IMR-90 (cell line): ENCODE data around the gene IFNL1. TPM values are rescaled to one million over a fixed set of nuclear protein-coding genes. Genes with fewer than 3 reads are reported as not detected.

Experiments
- ATAC-seq: fragments of 200-7000 bp; cut with Tn5 transposase; 2 replicates; pipeline ENCODE4 v1.9.1; 2020; ENCODE audit warnings: low read depth, mild to moderate bottlenecking, moderate library complexity
- BruUV-seq: library from RNA; stranded (reverse); fragments of 400-500 nt; replicated peaks from 2 replicates; lab custom pipeline; 2021; lab: Mats Ljungman, UMichigan
- CTCF ChIA-PET: fragments of 300-600 bp; formaldehyde crosslinking; extraction: SDS; loops from one replicate; lab custom pipeline; 2021; ENCODE audit warnings: antibody characterized with exemption; lab: Yijun Ruan, JAX
- POLR2A ChIA-PET: fragments of 300-600 bp; sonication (Branson Sonifier 250); formaldehyde crosslinking; loops from one replicate; lab custom pipeline; 2022; ENCODE audit warnings: antibody characterized with exemption; ENCODE audit not compliant: unreplicated experiment; lab: Charles Lee
- DNase-seq: peaks from one replicate; pipeline ENCODE4 v3.0.0; 2013
- H2AFZ ChIP-seq: replicated peaks from 2 replicates; pipeline ENCODE3; 2013; ENCODE audit warnings: low read length, mild to moderate bottlenecking; ENCODE audit not compliant: poor library complexity
- H2AK5ac ChIP-seq: 2 replicates; pipeline ENCODE4 v1.6.1; 2013; ENCODE audit warnings: low read depth, low read length, inconsistent platforms
- H2AK9ac ChIP-seq: replicated peaks from 2 replicates; pipeline ENCODE3; 2013; ENCODE audit warnings: mild to moderate bottlenecking, low read depth, low read length, moderate library complexity; ENCODE audit not compliant: poor library complexity
- H2BK120ac ChIP-seq: 2 replicates; pipeline ENCODE4 v1.6.1; 2013; ENCODE audit warnings: low read depth, low read length, inconsistent platforms
- H2BK15ac ChIP-seq: 3 replicates; pipeline ENCODE4 v1.6.1; 2013; ENCODE audit warnings: low read depth, low read length, inconsistent platforms
- H2BK20ac ChIP-seq: 2 replicates; pipeline ENCODE4 v1.6.1; 2013; ENCODE audit warnings: low read depth, mild to moderate bottlenecking, inconsistent platforms, low read length, moderate library complexity
- H2BK5ac ChIP-seq: 2 replicates; pipeline ENCODE4 v1.6.1; 2013; ENCODE audit warnings: mild to moderate bottlenecking, low read depth, low read length, inconsistent platforms; ENCODE audit not compliant: poor library complexity, severe bottlenecking
- H3K14ac ChIP-seq: replicated peaks from 2 replicates; pipeline ENCODE4 v1.6.1; 2013; ENCODE audit warnings: low read depth, low read length, inconsistent platforms
- H3K18ac ChIP-seq: 2 replicates; pipeline ENCODE4 v1.6.1; 2013; ENCODE audit warnings: low read depth, low read length, control low read depth
- H3K23ac ChIP-seq: 2 replicates; pipeline ENCODE4 v1.6.1; 2013; ENCODE audit warnings: low read depth, low read length, inconsistent platforms
- H3K27ac ChIP-seq: 2 replicates; pipeline ENCODE4 v1.5.1; 2013; ENCODE audit warnings: mild to moderate bottlenecking, control low read depth, low read length; ENCODE audit not compliant: insufficient read depth
- H3K27me3 ChIP-seq: 2 replicates; pipeline ENCODE4 v1.6.1; 2013; ENCODE audit warnings: low read length; ENCODE audit not compliant: control insufficient read depth, insufficient read depth
- H3K36me3 ChIP-seq: 2 replicates; pipeline ENCODE4 v1.6.1; 2013; ENCODE audit warnings: low read length, mixed read lengths; ENCODE audit not compliant: control insufficient read depth, insufficient read depth
- H3K4ac ChIP-seq: 2 replicates; pipeline ENCODE4 v1.6.1; 2013; ENCODE audit warnings: low read depth, low read length, inconsistent platforms
- H3K4me1 ChIP-seq: 2 replicates; pipeline ENCODE4 v1.6.1; 2013; ENCODE audit warnings: low read length, mixed read lengths; ENCODE audit not compliant: control insufficient read depth, insufficient read depth
- H3K4me2 ChIP-seq: 2 replicates; pipeline ENCODE4 v1.6.1; 2013; ENCODE audit warnings: low read depth, mild to moderate bottlenecking, control low read depth, low read length, moderate library complexity
- H3K4me3 ChIP-seq: 2 replicates; pipeline ENCODE4 v1.5.1; 2013; ENCODE audit warnings: low read depth, mild to moderate bottlenecking, control low read depth, low read length, moderate library complexity; ENCODE audit not compliant: insufficient read depth
- H3K56ac ChIP-seq: 2 replicates; pipeline ENCODE4 v1.6.1; 2013; ENCODE audit warnings: low read length, inconsistent platforms; ENCODE audit not compliant: insufficient read depth; ENCODE audit errors: extremely low read depth
- H3K79me1 ChIP-seq, 2 experiments: 2 replicates each; pipeline ENCODE4 v1.6.1; 2013; ENCODE audit warnings: low read length in 2 of 2, inconsistent platforms in 1 of 2, low read depth in 1 of 2
- H3K9ac ChIP-seq: 2 replicates; pipeline ENCODE4 v1.6.1; 2013; ENCODE audit warnings: low read depth, low read length, control low read depth
- H3K9me1 ChIP-seq: 2 replicates; pipeline ENCODE4 v1.6.1; 2013; ENCODE audit warnings: low read length, inconsistent platforms; ENCODE audit not compliant: insufficient read depth
- H3K9me3 ChIP-seq: 2 replicates; pipeline ENCODE4 v1.6.1; 2013; ENCODE audit warnings: low read length; ENCODE audit not compliant: control insufficient read depth, insufficient read depth
- H4K20me1 ChIP-seq: 2 replicates; pipeline ENCODE4 v1.6.1; 2013; ENCODE audit warnings: low read length, inconsistent platforms; ENCODE audit not compliant: insufficient read depth
- H4K5ac ChIP-seq: 2 replicates; pipeline ENCODE4 v1.6.1; 2013; ENCODE audit warnings: mild to moderate bottlenecking, low read depth, low read length, control low read depth
- H4K8ac ChIP-seq, 2 experiments: 2 replicates each; pipeline ENCODE4 v1.6.1; 2013; ENCODE audit warnings: low read depth in 2 of 2, low read length in 2 of 2, control low read depth in 1 of 2, inconsistent platforms in 1 of 2
- H4K91ac ChIP-seq: 2 replicates; pipeline ENCODE4 v1.6.1; 2013; ENCODE audit warnings: low read depth, low read length, inconsistent platforms; ENCODE audit not compliant: insufficient read depth
- BHLHE40 ChIP-seq: fragments of 150-350 bp; IDR thresholded peaks from 2 replicates; pipeline ENCODE4 v1.6.1; 2016; ENCODE audit warnings: mild to moderate bottlenecking, low read depth, low read length
- CEBPB ChIP-seq: IDR thresholded peaks from 2 replicates; pipeline ENCODE4 v1.6.1; 2012; ENCODE audit warnings: low read depth, low read length, improper control_type of control experiment
- CHD1 ChIP-seq: IDR thresholded peaks from 2 replicates; pipeline ENCODE4 v1.6.1; 2012; ENCODE audit warnings: low read depth, low read length, improper control_type of control experiment
- FOS ChIP-seq: fragments of 150-350 bp; IDR thresholded peaks from 2 replicates; pipeline ENCODE4 v1.6.1; 2016; ENCODE audit warnings: low read depth, low read length
- MAFK ChIP-seq: IDR thresholded peaks from 2 replicates; pipeline ENCODE4 v1.6.1; 2012; ENCODE audit warnings: low read depth, low read length, improper control_type of control experiment
- MAZ ChIP-seq: IDR thresholded peaks from 2 replicates; pipeline ENCODE4 v1.6.1; 2012; ENCODE audit warnings: low read depth, mild to moderate bottlenecking, low read length, improper control_type of control experiment, moderate library complexity, borderline replicate concordance
- MXI1 ChIP-seq: IDR thresholded peaks from 2 replicates; pipeline ENCODE4 v1.6.1; 2012; ENCODE audit warnings: low read depth, mild to moderate bottlenecking, low read length, moderate library complexity, borderline replicate concordance
- NFE2L2 ChIP-seq: fragments of 150-350 bp; IDR thresholded peaks from 2 replicates; pipeline ENCODE4 v1.6.1; 2016; ENCODE audit warnings: low read depth, mild to moderate bottlenecking, low read length
- POLR2A ChIP-seq: IDR thresholded peaks from 2 replicates; pipeline ENCODE4 v1.6.1; 2012; ENCODE audit warnings: mild to moderate bottlenecking, low read depth, low read length
- RAD21 ChIP-seq: IDR thresholded peaks from 2 replicates; pipeline ENCODE4 v1.6.1; 2012; ENCODE audit warnings: low read length, improper control_type of control experiment
- RCOR1 ChIP-seq: IDR thresholded peaks from 2 replicates; pipeline ENCODE4 v1.6.1; 2012; ENCODE audit warnings: mild to moderate bottlenecking, low read length, improper control_type of control experiment; ENCODE audit not compliant: insufficient replicate concordance
- RFX5 ChIP-seq: IDR thresholded peaks from 2 replicates; pipeline ENCODE4 v1.8.0; 2012; ENCODE audit warnings: low read depth, mild to moderate bottlenecking, low read length, moderate library complexity
- SMC3 ChIP-seq: fragments of 150-350 bp; IDR thresholded peaks from 2 replicates; pipeline ENCODE4 v1.6.1; 2016; ENCODE audit warnings: low read depth, mild to moderate bottlenecking, antibody characterized with exemption, low read length, moderate library complexity
- WGBS, 2 experiments: methylation state at CpG; one replicate each; pipeline versions ENCODE4 v1.1.5 to v1.1.7; 2013; ENCODE audit warnings: missing lambda C conversion rate in 2 of 2; ENCODE audit not compliant: insufficient read length in 1 of 2; ENCODE audit errors: extremely low coverage in 2 of 2; 5-methylcytosine and 5-hydroxymethylcytosine counted together
- dilution Hi-C: fragments of 300-500 bp; cut with HindIII; formaldehyde crosslinking; loops from one replicate; pipeline ENCODE4 v1.14.3; 2018; ENCODE audit warnings: low sequenced_read_pairs; ENCODE audit not compliant: unreplicated experiment
- in situ Hi-C: fragments of 300-500 bp; cut with MboI; formaldehyde crosslinking; loops from 3 replicates; pipeline ENCODE4 v1.14.3; 2019; ENCODE audit warnings: low sequenced_read_pairs, inconsistent platforms, mixed read lengths
- intact Hi-C: fragments of 100-400 bp; cut with micrococcal nuclease; formaldehyde crosslinking; loops from 2 replicates; pipeline ENCODE4 v1.10.0; 2022
- polyA plus RNA-seq, 3 experiments: library from polyadenylated mRNA; depleted of rRNA; stranded (reverse); fragments of >200 nt; gene quantifications; 2 replicates each; pipeline ENCODE4 v1.2.3, GENCODE V29; 2012; ENCODE audit warnings: low replicate concordance in 1 of 3
- total RNA-seq: library from RNA; depleted of rRNA; stranded (reverse); fragments of >200 nt; gene quantifications from 2 replicates; pipeline ENCODE4 v1.2.3, GENCODE V29; 2012
- TF ChIP-seq, protein P1 (sequence below): fragments of 150-350 bp; IDR thresholded peaks from 2 replicates; pipeline ENCODE4 v1.6.1; 2016; ENCODE audit warnings: low read depth, mild to moderate bottlenecking, low read length, moderate library complexity, borderline replicate concordance
- TF ChIP-seq, protein P2 (sequence below): conservative IDR thresholded peaks from 2 replicates; pipeline ENCODE4 v1.5.1; 2012; ENCODE audit warnings: mild to moderate bottlenecking, low read depth, low read length, improper control_type of control experiment
- TF ChIP-seq, protein P3 (sequence below): fragments of 150-350 bp; IDR thresholded peaks from 2 replicates; pipeline ENCODE4 v1.6.1; 2017; ENCODE audit warnings: mild to moderate bottlenecking, antibody characterized with exemption, low read length, low read depth

IFNL1 gene
- total and polyA plus RNA-seq, 2 of the 4 experiments (the other 2 are of a cell fraction) = not detected

GRCh38 chr19:39335168-39335548, 39.0 kb downstream of the IFNL1 start:
- no peak overlapping the region for H2BK5ac ChIP-seq
- CTCF ChIA-PET = no interaction called here
- no CpG with 5 or more reads among the region's 6 CpGs for WGBS, 2 experiments
- no peak overlapping the region for H4K8ac ChIP-seq
- in situ Hi-C loops = no loop called here
- H3K14ac ChIP-seq = no peak overlapping the region
- H3K56ac ChIP-seq = no peak overlapping the region
- H3K18ac ChIP-seq = no peak overlapping the region
- H2AK5ac ChIP-seq = no peak overlapping the region
- H4K91ac ChIP-seq = no peak overlapping the region
- BruUV-seq = no TSS peak
- no peaks in the 10 kb centered on the region for H3K9me1 ChIP-seq
- no peaks in the 10 kb centered on the region; a peak in 1 of 4 replicates for H3K79me1 ChIP-seq
- H3K4ac ChIP-seq = no peak overlapping the region
- no peak overlapping the region for H3K9ac ChIP-seq
- H3K23ac ChIP-seq = no peak overlapping the region
- H2BK20ac ChIP-seq = no peak overlapping the region
- TF ChIP-seq CHD1 (no peak), MAZ (no peak), RFX5 (no peak), RCOR1 (no peak), MAFK (no peak), NFE2L2 (no peak), CEBPB (no peak), FOS (no peak), MXI1 (no peak), SMC3 (no peak), BHLHE40 (no peak), RAD21 (no peak), POLR2A (no peak)
- TF ChIP-seq, protein P1, sequence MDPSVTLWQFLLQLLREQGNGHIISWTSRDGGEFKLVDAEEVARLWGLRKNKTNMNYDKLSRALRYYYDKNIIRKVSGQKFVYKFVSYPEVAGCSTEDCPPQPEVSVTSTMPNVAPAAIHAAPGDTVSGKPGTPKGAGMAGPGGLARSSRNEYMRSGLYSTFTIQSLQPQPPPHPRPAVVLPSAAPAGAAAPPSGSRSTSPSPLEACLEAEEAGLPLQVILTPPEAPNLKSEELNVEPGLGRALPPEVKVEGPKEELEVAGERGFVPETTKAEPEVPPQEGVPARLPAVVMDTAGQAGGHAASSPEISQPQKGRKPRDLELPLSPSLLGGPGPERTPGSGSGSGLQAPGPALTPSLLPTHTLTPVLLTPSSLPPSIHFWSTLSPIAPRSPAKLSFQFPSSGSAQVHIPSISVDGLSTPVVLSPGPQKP = no peak
- TF ChIP-seq, protein P2, sequence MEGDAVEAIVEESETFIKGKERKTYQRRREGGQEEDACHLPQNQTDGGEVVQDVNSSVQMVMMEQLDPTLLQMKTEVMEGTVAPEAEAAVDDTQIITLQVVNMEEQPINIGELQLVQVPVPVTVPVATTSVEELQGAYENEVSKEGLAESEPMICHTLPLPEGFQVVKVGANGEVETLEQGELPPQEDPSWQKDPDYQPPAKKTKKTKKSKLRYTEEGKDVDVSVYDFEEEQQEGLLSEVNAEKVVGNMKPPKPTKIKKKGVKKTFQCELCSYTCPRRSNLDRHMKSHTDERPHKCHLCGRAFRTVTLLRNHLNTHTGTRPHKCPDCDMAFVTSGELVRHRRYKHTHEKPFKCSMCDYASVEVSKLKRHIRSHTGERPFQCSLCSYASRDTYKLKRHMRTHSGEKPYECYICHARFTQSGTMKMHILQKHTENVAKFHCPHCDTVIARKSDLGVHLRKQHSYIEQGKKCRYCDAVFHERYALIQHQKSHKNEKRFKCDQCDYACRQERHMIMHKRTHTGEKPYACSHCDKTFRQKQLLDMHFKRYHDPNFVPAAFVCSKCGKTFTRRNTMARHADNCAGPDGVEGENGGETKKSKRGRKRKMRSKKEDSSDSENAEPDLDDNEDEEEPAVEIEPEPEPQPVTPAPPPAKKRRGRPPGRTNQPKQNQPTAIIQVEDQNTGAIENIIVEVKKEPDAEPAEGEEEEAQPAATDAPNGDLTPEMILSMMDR = no peak
- TF ChIP-seq, protein P3, sequence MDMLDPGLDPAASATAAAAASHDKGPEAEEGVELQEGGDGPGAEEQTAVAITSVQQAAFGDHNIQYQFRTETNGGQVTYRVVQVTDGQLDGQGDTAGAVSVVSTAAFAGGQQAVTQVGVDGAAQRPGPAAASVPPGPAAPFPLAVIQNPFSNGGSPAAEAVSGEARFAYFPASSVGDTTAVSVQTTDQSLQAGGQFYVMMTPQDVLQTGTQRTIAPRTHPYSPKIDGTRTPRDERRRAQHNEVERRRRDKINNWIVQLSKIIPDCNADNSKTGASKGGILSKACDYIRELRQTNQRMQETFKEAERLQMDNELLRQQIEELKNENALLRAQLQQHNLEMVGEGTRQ = no peak
- H3K9me3 ChIP-seq = no peaks in the 10 kb centered on the region
- H2BK120ac ChIP-seq = no peak overlapping the region
- H3K27me3 ChIP-seq = peaks cover 6% of the 10 kb centered on the region; the same call in 1 of the 2 replicates
- intact Hi-C loops = no loop called here
- no peak for DNase-seq
- no peak for ATAC-seq
- no peak overlapping the region for H3K4me2 ChIP-seq
- no peak overlapping the region for H3K4me3 ChIP-seq
- H3K4me1 ChIP-seq = no peaks in the 10 kb centered on the region
- H3K36me3 ChIP-seq = no peaks in the 10 kb centered on the region
- H4K20me1 ChIP-seq = no peaks in the 10 kb centered on the region
- POLR2A ChIA-PET = no interaction called here
- peak overlapping the region; percentile 18 for H2AFZ ChIP-seq
- no peak overlapping the region for H4K5ac ChIP-seq
- dilution Hi-C loops = no loop called here
- no peak overlapping the region for H2AK9ac ChIP-seq
- H2BK15ac ChIP-seq = no peak overlapping the region
- no peak overlapping the region for H3K27ac ChIP-seq
